GM21526 (cell line): ENCODE data around the gene GRWD1.

Experiments used
- ATAC-seq: cut with Tn5 transposase; IDR thresholded peaks from one replicate; pipeline ENCODE4 v1.9.1; 2021; ENCODE audit warnings: moderate library complexity; ENCODE audit not compliant: unreplicated experiment, low FRiP score

The GRWD1 gene

GRCh38 chr19:48493718-48494401 is 48.1 kb downstream of the GRWD1 start:
- ATAC-seq, result no peak

- no peak for ATAC-seq
Observed at GRCh38 chr19:48495396-48495795, 49.6 kb downstream of the GRWD1 start.

- ATAC-seq, result no peak
Observed at GRCh38 chr19:48496959-48497727, 51.4 kb downstream of the GRWD1 start.

- ATAC-seq, result no peak
Observed at GRCh38 chr19:48497728-48498594, 52.2 kb downstream of the GRWD1 start.

- no peak for ATAC-seq
Observed at GRCh38 chr19:48498595-48499311, 53.0 kb downstream of the GRWD1 start.

- no peak for ATAC-seq
Observed at GRCh38 chr19:48499316-48500090, 53.7 kb downstream of the GRWD1 start.

GRCh38 chr19:48500830-48501493 is 55.2 kb downstream of the GRWD1 start:
- ATAC-seq, result no peak

- ATAC-seq, result no peak
Observed at GRCh38 chr19:48501494-48502349, 55.9 kb downstream of the GRWD1 start.

- no peak for ATAC-seq
Observed at GRCh38 chr19:48502350-48503018, 56.7 kb downstream of the GRWD1 start.

- no peak for ATAC-seq
Observed at GRCh38 chr19:48506138-48506733, 60.5 kb downstream of the GRWD1 start.
